H1 (cell line): Measurements from ENCODE around the gene ITGA6. TPM values are rescaled to one million over a fixed set of nuclear protein-coding genes. Genes with fewer than 3 reads are reported as not detected.
A peak's percentile ranks its signal among the peaks of the same experiment; 100 is the strongest.

ENCODE experiments used
- CTCF ChIA-PET: fragments of 300-600 bp; sonication (Branson Sonifier 250); formaldehyde crosslinking; loops from one replicate; lab custom pipeline; 2021; ENCODE audit not compliant: partially characterized antibody; lab: Charles Lee
- POLR2A ChIA-PET: fragments of 300-600 bp; sonication (Branson Sonifier 250); formaldehyde crosslinking; loops from one replicate; lab custom pipeline; 2021; ENCODE audit warnings: inconsistent platforms; ENCODE audit not compliant: partially characterized antibody; lab: Charles Lee
- DNase-seq, 2 experiments: peaks; one replicate each; pipeline versions ENCODE4 v3.0.0 to v3.0.0-alpha.2; 2010 to 2022; ENCODE audit warnings: low spot score in 2 of 2, low read depth in 1 of 2, mixed read lengths in 1 of 2
- FAIRE-seq: peaks from 2 replicates; lab custom pipeline; 2011; peaks lifted over from hg19 to GRCh38; lab: Jason Lieb, UNC
- H2AFZ ChIP-seq: 2 replicates; pipeline ENCODE4 v1.8.1; 2012; ENCODE audit warnings: low read length, inconsistent platforms
- H2AK5ac ChIP-seq: 2 replicates; pipeline ENCODE4 v1.6.1; 2013; ENCODE audit warnings: low read depth, low read length
- H2BK120ac ChIP-seq: replicated peaks from 2 replicates; pipeline ENCODE3; 2013; ENCODE audit warnings: low read depth, low read length, inconsistent platforms
- H2BK12ac ChIP-seq: 2 replicates; pipeline ENCODE4 v1.6.1; 2013; ENCODE audit warnings: low read depth, low read length
- H2BK15ac ChIP-seq: 2 replicates; pipeline ENCODE4 v1.6.1; 2013; ENCODE audit warnings: low read length
- H2BK20ac ChIP-seq: 2 replicates; pipeline ENCODE4 v1.6.1; 2013; ENCODE audit warnings: low read length
- H2BK5ac ChIP-seq: 2 replicates; pipeline ENCODE4 v1.6.1; 2013; ENCODE audit warnings: low read depth, low read length
- H3K14ac ChIP-seq: 2 replicates; pipeline ENCODE4 v1.6.1; 2013; ENCODE audit warnings: inconsistent platforms; ENCODE audit not compliant: insufficient read length
- H3K18ac ChIP-seq: 2 replicates; pipeline ENCODE4 v1.6.1; 2013; ENCODE audit warnings: low read length; ENCODE audit errors: extremely low read depth
- H3K23ac ChIP-seq: 2 replicates; pipeline ENCODE4 v1.6.1; 2013; ENCODE audit warnings: inconsistent platforms; ENCODE audit not compliant: insufficient read length
- H3K23me2 ChIP-seq: 2 replicates; pipeline ENCODE4 v1.6.1; 2013; ENCODE audit warnings: low read depth, low read length
- H3K27ac ChIP-seq: 2 replicates; pipeline ENCODE4 v1.6.1; 2011; ENCODE audit warnings: low read depth, low read length, inconsistent platforms
- H3K27me3 ChIP-seq, 4 experiments: replicated peaks in 1 of 4; 1 replicate in 1 of 4; 2 replicates in 3 of 4; pipeline versions ENCODE4 v1.6.1 to v1.8.1; 2011 to 2013; ENCODE audit warnings: low read length in 3 of 4, mild to moderate bottlenecking in 3 of 4, inconsistent platforms in 2 of 4, mixed read lengths in 2 of 4, moderate library complexity in 1 of 4; ENCODE audit not compliant: control insufficient read depth in 3 of 4, insufficient read depth in 3 of 4; ENCODE audit errors: extremely low read depth in 1 of 4
- H3K36me3 ChIP-seq, 4 experiments: 2 replicates each; pipeline versions ENCODE4 v1.6.1 to v1.8.1; 2011 to 2013; ENCODE audit warnings: mild to moderate bottlenecking in 4 of 4, low read length in 3 of 4, moderate library complexity in 2 of 4, control low read depth in 1 of 4, inconsistent platforms in 1 of 4; ENCODE audit not compliant: insufficient read depth in 4 of 4, control insufficient read depth in 2 of 4
- H3K4ac ChIP-seq: replicated peaks from 2 replicates; pipeline ENCODE3; 2013; ENCODE audit warnings: low read length, low read depth, mixed read lengths, inconsistent platforms; ENCODE audit not compliant: insufficient read length
- H3K4me1 ChIP-seq, 4 experiments: replicated peaks in 1 of 4; 1 replicate in 1 of 4; 2 replicates in 3 of 4; pipeline versions ENCODE4 v1.6.1 to v1.8.1; 2011 to 2013; ENCODE audit warnings: low read length in 3 of 4, inconsistent platforms in 2 of 4, mixed read lengths in 1 of 4; ENCODE audit not compliant: insufficient read depth in 4 of 4, control insufficient read depth in 3 of 4
- H3K4me2 ChIP-seq, 2 experiments: 2 replicates each; pipeline versions ENCODE4 v1.6.1 to v1.8.1; 2011 to 2013; ENCODE audit warnings: low read depth in 2 of 2, low read length in 2 of 2, control low read depth in 1 of 2, inconsistent platforms in 1 of 2, mild to moderate bottlenecking in 1 of 2; ENCODE audit not compliant: insufficient read depth in 1 of 2
- H3K4me3 ChIP-seq, 4 experiments: fragments of 200-600, 300-600 bp in 1 of 4; sonication (generic), shearing (Covaris generic), sonication (Bioruptor Twin) in 1 of 4; 2 replicates each; pipeline versions ENCODE4 v1.5.1 to v1.8.1; 2011 to 2016; ENCODE audit warnings: low read length in 4 of 4, low read depth in 3 of 4, control low read depth in 2 of 4, inconsistent platforms in 2 of 4, mild to moderate bottlenecking in 2 of 4, mixed read lengths in 1 of 4, moderate library complexity in 1 of 4; ENCODE audit not compliant: insufficient read depth in 2 of 4; ENCODE audit errors: extremely low read depth in 1 of 4
- H3K56ac ChIP-seq: replicated peaks from 2 replicates; pipeline ENCODE3; 2013; ENCODE audit warnings: low read depth, mild to moderate bottlenecking, mixed read lengths, low read length, inconsistent platforms; ENCODE audit not compliant: insufficient read length
- H3K79me1 ChIP-seq: 2 replicates; pipeline ENCODE4 v1.6.1; 2013; ENCODE audit warnings: low read depth, low read length, control low read depth
- H3K79me2 ChIP-seq, 2 experiments: 2 replicates each; pipeline versions ENCODE4 v1.6.1 to v1.8.1; 2012 to 2013; ENCODE audit warnings: low read length in 2 of 2, mild to moderate bottlenecking in 2 of 2, inconsistent platforms in 1 of 2; ENCODE audit not compliant: insufficient read depth in 2 of 2, control insufficient read depth in 1 of 2
- H3K9ac ChIP-seq, 4 experiments: replicated peaks in 1 of 4; 1 replicate in 1 of 4; 2 replicates in 3 of 4; pipeline versions ENCODE4 v1.6.1 to v1.8.1; 2011 to 2013; ENCODE audit warnings: low read depth in 3 of 4, low read length in 3 of 4, control low read depth in 2 of 4, mild to moderate bottlenecking in 2 of 4, moderate library complexity in 2 of 4, inconsistent platforms in 1 of 4; ENCODE audit errors: extremely low read depth in 1 of 4
- H3K9me3 ChIP-seq, 2 experiments: 2 replicates each; pipeline versions ENCODE4 v1.6.1 to v1.8.1; 2012 to 2013; ENCODE audit warnings: mild to moderate bottlenecking in 2 of 2, moderate library complexity in 2 of 2, control low read depth in 1 of 2, inconsistent platforms in 1 of 2, low read depth in 1 of 2, low read length in 1 of 2, mixed read lengths in 1 of 2; ENCODE audit not compliant: insufficient read depth in 2 of 2
- H4K20me1 ChIP-seq, 2 experiments: replicated peaks in 1 of 2; 2 replicates each; pipeline versions ENCODE3 to v1.8.1; 2011 to 2013; ENCODE audit warnings: inconsistent platforms in 2 of 2, low read length in 2 of 2, mild to moderate bottlenecking in 1 of 2; ENCODE audit not compliant: insufficient read depth in 2 of 2, control insufficient read depth in 1 of 2
- H4K5ac ChIP-seq: 2 replicates; pipeline ENCODE4 v1.6.1; 2013; ENCODE audit warnings: low read length, low read depth, mixed read lengths, inconsistent platforms; ENCODE audit not compliant: insufficient read length
- H4K8ac ChIP-seq: 2 replicates; pipeline ENCODE4 v1.8.0; 2013; ENCODE audit warnings: mild to moderate bottlenecking, moderate library complexity, low read length, inconsistent platforms; ENCODE audit not compliant: insufficient read depth; ENCODE audit errors: extremely low read depth
- H4K91ac ChIP-seq: replicated peaks from 2 replicates; pipeline ENCODE3; 2013; ENCODE audit warnings: low read length, mixed read lengths, inconsistent platforms; ENCODE audit not compliant: insufficient read length
- ASH2L ChIP-seq: fragments of 200-600, 300-600 bp; sonication (generic); IDR thresholded peaks from one replicate; pipeline ENCODE4 v1.7.1; 2017; ENCODE audit warnings: low read length
- E2F6 ChIP-seq: IDR thresholded peaks from 2 replicates; pipeline ENCODE4 v1.6.1; 2012; ENCODE audit warnings: inconsistent platforms
- EZH2 ChIP-seq: fragments of 200-600 bp; sonication (generic); IDR thresholded peaks from 2 replicates; pipeline ENCODE4 v1.7.1; 2012; ENCODE audit warnings: low read depth, mild to moderate bottlenecking, moderate library complexity, low read length, inconsistent platforms; ENCODE audit not compliant: severe bottlenecking
- HDAC2 ChIP-seq, 2 experiments: fragments of 300-600 bp in 1 of 2; sonication (generic) in 1 of 2; IDR thresholded peaks; 2 replicates each; pipeline ENCODE4 v1.6.1; 2011 to 2012; ENCODE audit warnings: low read depth in 2 of 2, low read length in 2 of 2, mild to moderate bottlenecking in 2 of 2, moderate library complexity in 2 of 2, borderline replicate concordance in 1 of 2, inconsistent platforms in 1 of 2
- RAD21 ChIP-seq, 2 experiments: IDR thresholded peaks in 1 of 2; conservative IDR thresholded peaks in 1 of 2; 2 replicates each; pipeline ENCODE4 v1.6.1; 2011; ENCODE audit warnings: low read depth in 2 of 2, low read length in 2 of 2, improper control_type of control experiment in 1 of 2, inconsistent platforms in 1 of 2, mild to moderate bottlenecking in 1 of 2, moderate library complexity in 1 of 2
- YY1 ChIP-seq: IDR thresholded peaks from 2 replicates; pipeline ENCODE4 v1.6.1; 2011; ENCODE audit warnings: low read depth, mild to moderate bottlenecking, low read length
- WGBS, 2 experiments: shearing (Covaris generic) in 1 of 2; methylation state at CpG; one replicate each; pipeline versions ENCODE4 v1.1.6 to v1.1.7; 2013 to 2015; ENCODE audit warnings: low lambda C conversion rate in 2 of 2, mixed read lengths in 2 of 2, inconsistent platforms in 1 of 2, low coverage in 1 of 2, missing lambda C conversion rate in 1 of 2; ENCODE audit not compliant: insufficient replicate concordance in 2 of 2, insufficient coverage in 1 of 2, insufficient read length in 1 of 2; ENCODE audit errors: extremely low coverage in 1 of 2, missing lambda C conversion rate in 1 of 2; 5-methylcytosine and 5-hydroxymethylcytosine counted together
- long read RNA-seq, 2 experiments: library from RNA in 1 of 2; library from capped mRNA in 1 of 2; stranded (forward); transcript quantifications; one replicate each; pipeline ENCODE4 v2.0.0, GENCODE V29; 2021; ENCODE audit warnings: inconsistent platforms in 1 of 2
- polyA minus RNA-seq, 3 experiments: library from RNA; depleted of rRNA, polyadenylated mRNA; stranded (reverse); fragments of >200 nt; gene quantifications; 1 replicate in 2 of 3; 2 replicates in 1 of 3; pipeline ENCODE4 v1.2.3, GENCODE V29; 2011
- polyA plus RNA-seq, 7 experiments: library from polyadenylated mRNA; depleted of rRNA in 3 of 7; stranded (reverse) in 5 of 7; unstranded in 2 of 7; fragments of >200 nt in 5 of 7; fragments of 200-250 nt in 2 of 7; gene quantifications; 1 replicate in 5 of 7; 2 replicates in 1 of 7; 4 replicates in 1 of 7; pipeline versions ENCODE4 v1.2.1 to v1.2.3, GENCODE V29; 2011 to 2013; ENCODE audit warnings: missing spikeins in 2 of 7, mixed read lengths in 2 of 7
- total RNA-seq: library from RNA; stranded (reverse); fragmentation: NEBNext Ultra II Directional; extraction: Animal tissue kit (Norgen Biotek cat#: 25700); gene quantifications from 2 replicates; pipeline ENCODE4 v1.2.1, GENCODE V29; 2021

ITGA6 gene
- total RNA-seq (117 and 118 TPM in 2 replicates), polyA plus RNA-seq (2011; rRNA removed) (24.9 and 26.9 TPM in 2 replicates), polyA minus RNA-seq (2011; rRNA and poly(A)+ RNA removed) (45.7 and 66.1 TPM in 2 replicates)
- 34.1 TPM for polyA plus RNA-seq (2011; cell fraction: cytosol; rRNA removed)
- 30.9 TPM for polyA plus RNA-seq (2011; cell fraction: nucleus; rRNA removed)
- polyA plus RNA-seq (2012, experiment 1 of 2): 53.9 to 99.9 TPM (median 67.7 TPM) in 4 replicates
- 4.2 TPM for polyA plus RNA-seq (2012, experiment 2 of 2)
- polyA plus RNA-seq (2013, experiment 1 of 2): 135 TPM
- polyA plus RNA-seq (2013, experiment 2 of 2): 126 TPM
- 53.7 TPM for polyA minus RNA-seq (2011; cell fraction: cytosol; rRNA and poly(A)+ RNA removed)
- 88.2 TPM for polyA minus RNA-seq (2011; cell fraction: nucleus; rRNA and poly(A)+ RNA removed)
- long read RNA-seq, experiment 1, full-length matches to known transcripts: 5 of 126 reads
- long read RNA-seq, experiment 1, partial matches to known transcripts: 61 of 126 reads
- long read RNA-seq, experiment 1, other reads (novel, unspliced or antisense): 60 of 126 reads
- long read RNA-seq, experiment 2, partial matches to known transcripts: 14 of 46 reads
- long read RNA-seq, experiment 2, other reads (novel, unspliced or antisense): 32 of 46 reads

GRCh38 chr2:172427256-172427989 is at the start of gene ITGA6:
Gene ITGA6, plus strand, starts transcription at chr2:172427586.
- Histone ChIP-seq H2BK120ac (no peak within 1 kb of the TSS), H3K79me1 (peaks cover 7% of the 10 kb centered on the region), H3K23ac (no peak within 1 kb of the TSS), H4K91ac (peak within 1 kb of the TSS; percentile 40), H4K5ac (peak within 1 kb of the TSS; percentile 44), H3K18ac (peak within 1 kb of the TSS; percentile 89), H2BK15ac (peak within 1 kb of the TSS; percentile 89; the same call in 1 of the 2 replicates), H3K23me2 (peaks cover 11% of the 10 kb centered on the region), H3K14ac (no peak within 1 kb of the TSS), H3K4me2 (peak within 1 kb of the TSS; percentile 93 to 95), H3K56ac (peak within 1 kb of the TSS; percentile 7), H2BK12ac (peak within 1 kb of the TSS; percentile 78; the same call in 1 of the 2 replicates), H3K36me3 (no peaks in the 10 kb centered on the region; a peak in 1 of 8 replicates), H4K20me1 (peaks cover 5 to 15% of the 10 kb centered on the region in 2 experiments), H3K9ac (peak within 1 kb of the TSS; percentile 68 to 86 (median 76); a peak in 6 of 7 replicates), H2AFZ (no peak within 1 kb of the TSS; the same call in 1 of the 2 replicates), H3K4ac (no peak within 1 kb of the TSS), H2AK5ac (no peak within 1 kb of the TSS), H3K79me2 (peaks cover 15 to 49% of the 10 kb centered on the region in 2 experiments), H3K27ac (peak within 1 kb of the TSS; percentile 70), H2BK20ac (peak within 1 kb of the TSS; percentile 66; the same call in 1 of the 2 replicates), H3K4me3 (peak within 1 kb of the TSS; percentile 78 to 88 (median 84)), H3K4me1 (peaks cover 4 to 24% (median 11%) of the 10 kb centered on the region in 4 experiments; a peak in 5 of 7 replicates), H3K9me3 (no peaks in the 10 kb centered on the region), H3K27me3 (peaks cover 0 to 3% (median 1%) of the 10 kb centered on the region in 4 experiments; a peak in 3 of 7 replicates), H2BK5ac (peak within 1 kb of the TSS; percentile 62; the same call in 1 of the 2 replicates), H4K8ac (peak within 1 kb of the TSS; percentile 85)
- peak in 1 of 2 experiments; percentile 82 for DNase-seq
- POLR2A ChIA-PET: interaction anchor here (0.6 to 2.9 kb wide), 20 partner anchors 9 to 255 kb away, joined by 3 to 24 read pairs (median 4); no protein-coding TSS in a partner anchor
- CTCF ChIA-PET: interaction anchor here (0.6 to 36.1 kb wide), 6 partner anchors 9 to 344 kb away, joined by 3 to 634 read pairs (median 4); no protein-coding TSS in a partner anchor
- FAIRE-seq: no peak
- WGBS, 2 experiments: 2% methylated on average over 22 of the region's 79 CpGs; no CpG with 5 or more reads in 1 of the 2 experiments
- TF ChIP-seq ASH2L (peak; percentile 46), RAD21 (IDR thresholded peaks at IDR 0.05 in 1 of 2, conservative IDR thresholded peaks at IDR 0.05 in 1 of 2; ENCODE audit: low read depth in 2 of 2, low read length in 2 of 2) (peak; percentile 6 to 27; a peak in 2 of 4 replicates), HDAC2 (IDR thresholded peaks at IDR 0.05; ENCODE audit: borderline replicate concordance in 1 of 2, low read depth in 2 of 2, low read length in 2 of 2) (no peak), YY1 (no peak; the same call in 1 of the 2 replicates), EZH2 (no peak), E2F6 (peak; percentile 69)
